Stimulated activated naive CD4-positive, alpha-beta T cell (primary cell): ENCODE data around the gene PTGDS.

Source experiments
- DNase-seq, 6 experiments: peaks; one replicate each; lab custom pipeline; 2025; lab: John Stamatoyannopoulos, UW

PTGDS gene

GRCh38 chr9:136957901-136958300 lies 19.4 kb upstream of the PTGDS start:
- no peak for DNase-seq

DNA sequence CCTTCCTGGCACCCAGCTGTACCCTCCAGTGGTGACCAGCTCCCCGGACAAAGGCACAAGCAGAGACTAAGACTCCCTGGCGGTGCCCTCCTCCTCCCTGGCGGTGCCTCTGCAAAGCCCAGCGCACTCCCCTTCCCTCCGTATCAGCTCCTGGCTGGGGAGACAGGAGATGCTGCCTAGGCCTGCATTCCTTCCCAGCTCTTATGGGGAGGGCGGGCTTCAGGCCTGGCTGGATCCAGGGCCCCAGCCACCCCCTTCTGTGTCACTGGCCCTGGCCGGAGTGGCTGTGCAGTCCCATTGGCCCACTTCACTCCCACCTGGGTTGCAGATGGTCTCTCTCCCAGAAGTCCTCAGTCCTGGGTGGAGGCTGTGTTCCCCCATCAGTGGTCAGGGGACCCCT lies 18.8 kb upstream of the PTGDS start:
- DNase-seq, result no peak

- no peak for DNase-seq
Observed at GRCh38 chr9:136958898-136959850, 18.1 kb upstream of the PTGDS start.

DNA sequence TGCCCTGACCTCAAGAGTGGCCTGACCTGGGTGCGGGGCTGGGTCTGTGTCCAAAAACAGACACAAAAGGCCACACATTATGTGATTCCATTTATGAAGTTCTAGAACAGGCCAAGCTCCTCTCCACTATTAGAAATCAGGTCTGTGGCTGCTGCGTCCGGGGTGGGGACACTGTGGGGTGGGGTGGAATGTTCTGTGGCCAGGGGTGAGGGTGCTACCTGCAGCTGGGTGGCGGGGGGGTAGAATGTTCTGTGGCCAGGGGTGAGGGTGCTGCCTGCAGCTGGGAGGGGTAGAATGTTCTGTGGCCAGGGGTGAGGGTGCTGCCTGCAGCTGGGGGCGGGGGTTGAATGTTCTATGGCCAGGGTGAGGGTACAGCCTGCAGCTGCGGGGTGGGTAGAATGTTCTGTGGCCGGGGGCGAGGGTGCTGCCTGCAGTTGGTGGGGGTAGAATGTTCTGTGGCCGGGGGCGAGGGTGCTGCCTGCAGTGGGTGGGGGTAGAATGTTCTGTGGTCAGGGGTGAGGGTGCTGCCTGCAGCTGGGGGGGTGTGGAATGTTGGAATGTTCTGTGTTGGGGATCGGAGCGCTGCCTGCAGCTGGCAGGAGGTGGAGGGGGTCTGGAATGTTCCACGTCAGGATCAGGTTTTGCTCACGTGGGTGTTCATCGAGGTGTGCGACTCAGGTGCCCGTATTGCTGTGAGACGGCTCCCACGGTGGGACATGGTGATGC lies 16.9 kb upstream of the PTGDS start:
- DNase-seq, result no peak

GRCh38 chr9:136960938-136961275 lies 16.4 kb upstream of the PTGDS start:
- DNase-seq, result no peak

DNA sequence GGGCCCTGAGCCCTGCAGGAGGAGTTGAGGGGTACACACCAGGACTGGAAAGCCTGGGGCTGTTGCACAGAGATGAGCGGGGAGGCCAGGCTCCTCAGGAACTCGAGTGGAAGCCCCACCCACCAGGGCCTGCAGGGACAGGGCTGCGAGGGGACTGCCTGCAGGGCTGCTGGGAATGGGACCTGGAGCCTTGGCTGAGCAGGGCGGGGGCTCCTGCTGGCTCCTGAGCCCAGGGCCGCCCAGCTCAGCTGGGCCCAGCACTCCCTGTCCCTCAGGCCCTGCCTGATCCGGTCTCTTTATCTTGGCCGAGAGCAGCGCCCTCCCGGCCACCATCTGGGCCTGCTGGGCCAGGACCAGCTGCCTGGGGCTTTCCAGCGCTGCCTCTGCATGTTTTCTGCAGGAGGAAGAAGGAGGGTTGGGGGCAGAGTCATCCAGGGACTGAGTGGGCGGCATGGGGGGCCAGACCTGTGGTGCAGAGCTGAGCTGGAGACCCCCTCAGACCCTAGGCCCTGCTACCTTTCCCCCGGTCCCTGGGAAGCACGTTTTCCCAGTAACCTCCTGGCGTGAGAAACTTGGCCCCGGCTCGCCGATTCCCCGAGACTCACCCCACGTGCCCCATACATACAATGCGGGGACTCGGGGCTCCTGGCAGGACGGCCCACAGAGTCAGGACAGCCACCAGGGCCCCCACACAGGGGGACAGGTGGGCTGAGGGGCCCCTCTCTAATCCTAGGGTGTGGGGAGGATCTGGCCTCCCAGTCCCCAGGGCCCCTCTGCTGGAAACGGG lies 15.8 kb upstream of the PTGDS start:
- no peak for DNase-seq

DNA sequence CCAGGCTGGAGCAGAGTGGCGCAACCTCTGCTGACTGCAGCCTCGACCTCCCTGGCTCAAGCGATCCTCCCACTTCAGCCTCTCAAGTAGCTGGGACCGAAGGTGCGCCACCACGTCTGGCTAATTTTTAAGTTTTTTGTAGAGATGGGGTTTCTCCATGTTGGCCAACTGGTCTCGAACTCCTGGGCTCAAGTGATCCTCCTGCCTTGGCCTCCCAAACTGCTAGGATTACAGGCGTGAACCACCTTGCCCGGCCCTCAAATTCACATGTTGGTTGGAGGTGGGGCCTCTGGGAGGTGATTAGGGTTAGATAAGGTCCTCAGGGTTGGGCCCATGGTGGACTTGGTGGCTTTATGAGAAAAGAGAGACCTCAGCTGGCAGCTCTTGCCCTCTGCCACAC lies 15.1 kb upstream of the PTGDS start:
- no peak for DNase-seq

GRCh38 chr9:136962701-136963248 lies 14.5 kb upstream of the PTGDS start:
- no peak for DNase-seq

DNA sequence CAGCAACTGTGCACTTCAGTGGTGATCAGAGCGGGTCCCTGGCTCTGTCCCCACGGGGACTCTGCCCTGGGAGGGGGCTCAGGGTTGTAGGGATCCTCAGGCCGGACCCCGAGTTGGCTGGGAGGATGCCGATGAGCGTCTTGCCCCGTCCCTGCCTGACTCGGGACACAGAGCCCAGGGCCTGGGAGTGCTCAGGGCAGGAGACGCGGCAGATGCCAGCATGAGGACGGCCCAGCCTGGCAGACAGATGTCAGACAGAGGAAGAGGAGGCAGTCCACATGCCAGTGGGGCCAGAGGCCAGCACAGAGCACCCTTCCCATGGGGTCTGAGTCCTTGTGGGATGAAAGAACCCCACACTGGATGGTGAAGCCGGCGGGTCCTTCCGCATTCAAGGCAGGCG lies 14.0 kb upstream of the PTGDS start:
- no peak for DNase-seq

GRCh38 chr9:136963751-136964150 lies 13.6 kb upstream of the PTGDS start:
- no peak for DNase-seq

DNA sequence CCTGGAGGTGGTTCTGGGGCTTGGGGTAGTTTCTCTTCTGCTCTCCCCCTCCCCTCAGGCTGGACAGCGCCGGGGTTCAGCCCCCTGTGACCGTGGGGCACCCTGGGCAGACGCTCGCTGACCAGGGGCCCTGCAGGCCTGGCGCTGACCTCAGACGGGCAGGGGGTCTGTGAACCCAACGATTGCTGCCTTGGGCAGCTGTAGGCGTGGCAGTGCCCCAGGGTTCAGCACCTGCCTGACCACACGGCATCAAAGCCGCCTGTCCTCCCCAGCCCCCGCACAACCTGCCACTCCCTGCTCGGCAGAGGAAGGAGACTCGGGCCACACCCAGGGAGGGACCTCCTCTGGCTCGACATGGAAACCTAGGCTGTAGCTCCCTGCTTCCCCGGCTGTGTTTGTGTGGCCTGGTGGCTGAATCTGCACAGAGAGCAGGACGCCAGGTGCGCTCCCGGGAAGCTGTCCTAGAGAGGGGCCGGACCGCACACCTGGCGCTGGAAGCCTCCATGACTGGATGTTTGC lies 13.1 kb upstream of the PTGDS start:
- no peak for DNase-seq

DNA sequence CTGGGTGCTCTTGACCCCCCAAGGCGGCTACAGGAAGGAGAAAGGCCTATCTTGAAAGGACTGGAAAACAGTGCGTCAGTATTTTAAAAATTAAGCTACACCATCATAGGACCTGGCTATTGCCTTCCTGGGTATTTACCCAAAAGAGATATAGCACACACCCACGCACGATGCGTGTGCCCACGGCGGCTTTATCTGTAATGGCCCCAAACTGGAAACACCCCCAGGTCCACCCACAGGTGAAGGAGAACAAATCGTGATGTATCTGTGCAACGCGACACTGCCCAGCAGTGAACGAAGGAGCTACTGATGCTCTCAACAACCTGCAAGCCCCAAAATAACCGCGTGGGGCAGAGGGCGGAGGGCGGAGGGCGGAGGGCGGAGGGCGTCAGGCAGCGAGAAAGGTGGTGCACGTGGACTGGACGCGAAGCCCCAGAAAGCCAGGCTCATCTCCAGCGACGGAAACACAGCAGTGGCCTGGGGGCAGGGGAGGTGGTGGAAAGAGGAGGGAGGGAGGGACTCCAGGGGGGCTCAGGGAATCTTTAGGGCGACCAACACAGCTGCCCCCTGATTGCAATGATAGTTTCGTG lies 12.4 kb upstream of the PTGDS start:
- no peak for DNase-seq

DNA sequence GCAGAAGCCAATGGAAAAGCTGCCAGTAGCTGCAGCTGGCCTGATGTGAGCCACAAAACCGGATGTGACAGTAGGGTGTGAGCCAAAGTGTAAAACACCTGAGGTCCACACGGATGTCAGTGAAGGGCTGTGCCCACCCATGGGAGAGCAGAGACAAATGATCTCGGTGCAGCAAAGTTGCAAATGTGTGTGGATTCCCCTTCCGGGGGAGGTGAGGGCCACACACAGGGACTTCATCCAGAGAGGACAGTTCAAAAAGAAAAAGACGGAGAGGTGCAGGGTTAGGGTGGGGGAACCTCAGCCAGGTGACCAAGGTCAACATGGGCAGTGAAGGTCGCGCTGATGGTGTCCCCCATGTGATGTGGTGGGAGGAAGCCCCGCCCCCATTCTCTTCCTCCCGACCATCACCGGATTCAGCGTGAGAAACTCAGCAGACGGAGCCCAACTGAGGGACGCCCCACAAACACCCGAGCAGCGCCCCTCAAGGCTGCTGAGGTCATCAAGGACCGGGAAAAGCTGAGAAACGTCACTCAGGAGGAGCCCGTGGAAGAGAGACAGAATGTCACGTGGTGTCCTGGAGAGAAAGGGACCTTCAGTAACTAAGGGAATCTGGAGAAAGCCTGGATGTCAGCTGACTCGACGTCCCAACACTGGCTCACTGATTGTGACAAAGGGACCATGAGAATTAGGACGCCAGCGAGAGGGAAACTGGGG lies 11.4 kb upstream of the PTGDS start:
- no peak for DNase-seq

DNA sequence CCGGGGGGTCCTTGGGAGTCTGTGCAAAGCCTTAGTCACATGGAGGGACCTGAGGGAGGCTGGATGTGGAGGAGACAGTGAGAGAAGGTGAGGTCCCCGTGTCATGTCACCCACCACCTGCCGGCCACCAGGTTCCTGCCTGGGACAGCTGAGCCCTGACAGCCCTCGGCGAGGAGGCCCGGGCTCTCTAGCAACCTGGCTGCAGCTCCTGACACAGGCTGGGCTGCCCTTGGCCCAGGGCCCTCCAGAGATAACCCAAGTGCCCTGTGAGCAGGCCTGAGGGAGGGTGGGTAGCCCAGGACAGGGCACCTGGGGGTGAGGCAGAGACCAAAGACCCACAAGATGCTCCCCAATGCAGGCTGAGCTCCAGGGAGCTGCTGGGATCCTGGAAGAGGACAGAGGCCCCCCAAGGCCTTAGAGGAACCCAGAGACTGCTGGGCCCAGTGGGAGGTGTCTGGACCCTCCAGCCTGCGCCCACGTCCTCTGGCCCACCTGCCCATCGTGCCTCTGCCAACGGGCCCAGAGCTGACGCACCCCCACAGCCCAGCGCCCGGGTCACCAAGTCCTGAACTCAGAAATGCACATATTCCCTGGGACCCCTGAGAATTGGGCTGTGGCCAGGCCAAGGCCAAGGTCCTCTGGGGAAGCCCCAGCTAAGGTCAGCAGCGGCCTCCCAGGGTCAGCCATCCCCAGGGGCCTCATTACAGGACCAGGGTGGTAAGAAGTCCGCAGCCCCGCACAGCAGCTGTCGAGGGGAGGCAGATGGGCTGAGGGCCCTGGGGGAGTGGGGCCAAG lies 8.8 kb upstream of the PTGDS start:
- DNase-seq, result no peak

- DNase-seq, result no peak
Observed at GRCh38 chr9:136969150-136969549, 8.2 kb upstream of the PTGDS start.

GRCh38 chr9:136969774-136970173 lies 7.5 kb upstream of the PTGDS start:
- DNase-seq, result no peak

DNA sequence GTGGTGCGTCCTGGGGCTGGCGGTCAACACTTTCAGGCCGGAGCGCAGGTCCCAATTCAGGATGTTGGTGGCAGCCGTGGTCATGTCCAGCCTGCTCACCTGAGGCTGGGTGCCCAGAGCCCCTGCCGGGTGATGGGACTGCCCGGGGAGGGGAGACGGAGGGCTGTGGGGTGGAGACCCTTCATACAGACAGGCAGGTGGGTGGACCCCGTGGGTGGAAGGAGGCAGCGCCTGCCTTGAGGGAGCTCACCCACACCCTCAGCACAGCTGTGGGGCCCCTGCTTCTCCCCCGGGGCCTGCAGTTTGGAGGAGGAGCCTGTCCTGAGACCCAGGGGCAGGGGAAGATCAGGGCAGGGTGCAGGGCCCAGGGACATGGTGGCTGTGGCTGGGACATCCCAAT lies 6.9 kb upstream of the PTGDS start:
- DNase-seq, result no peak

- DNase-seq, result no peak
Observed at GRCh38 chr9:136971746-136972145, 5.6 kb upstream of the PTGDS start.

- no peak for DNase-seq
Observed at GRCh38 chr9:136972335-136972734, 5.0 kb upstream of the PTGDS start.

DNA sequence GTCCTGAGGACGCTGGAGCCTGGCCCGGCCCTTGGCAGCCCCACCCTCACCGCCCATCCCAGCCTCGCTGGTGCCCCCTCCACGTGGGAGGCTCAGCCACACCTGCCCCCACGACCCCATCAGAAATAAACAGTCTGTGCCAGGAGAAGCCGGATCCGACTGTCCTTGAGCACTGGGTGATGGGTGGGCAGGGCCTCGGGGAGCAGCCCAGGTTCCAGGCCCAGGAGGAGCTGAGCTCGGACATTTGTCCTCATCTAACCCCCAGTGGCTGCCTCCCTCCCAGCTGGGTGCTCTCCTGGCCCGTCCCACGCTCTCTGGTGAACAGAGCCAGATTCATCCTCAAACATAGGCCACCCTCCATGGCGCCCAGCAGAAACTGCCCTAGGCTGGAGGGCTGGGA lies 4.6 kb upstream of the PTGDS start:
- DNase-seq, result no peak
